GM13977 (cell line): ENCODE data around the gene KIR2DL1.
"Not testable (repeated sequence)": the region's sequence is repeated elsewhere in the genome, so short reads cannot be mapped to it uniquely, and the experiment has no call there.

Experiments used
- DNase-seq: peaks from one replicate; pipeline ENCODE4 v3.0.0; 2012; ENCODE audit warnings: low spot score
- CTCF ChIP-seq: IDR thresholded peaks from 2 replicates; pipeline ENCODE4 v1.5.1; 2012; ENCODE audit warnings: mild to moderate bottlenecking, control low read depth; ENCODE audit not compliant: insufficient read depth; ENCODE audit errors: extremely low read depth, missing control alignments
- in situ Hi-C: fragments of 300-500 bp; cut with MboI; formaldehyde crosslinking; loops from one replicate; pipeline ENCODE4 v1.12.0; 2022; ENCODE audit warnings: low sequenced_read_pairs, low pct_unique_long_range_greater_than_20kb, mixed read lengths, inconsistent platforms; ENCODE audit not compliant: unreplicated experiment

KIR2DL1 gene

DNA sequence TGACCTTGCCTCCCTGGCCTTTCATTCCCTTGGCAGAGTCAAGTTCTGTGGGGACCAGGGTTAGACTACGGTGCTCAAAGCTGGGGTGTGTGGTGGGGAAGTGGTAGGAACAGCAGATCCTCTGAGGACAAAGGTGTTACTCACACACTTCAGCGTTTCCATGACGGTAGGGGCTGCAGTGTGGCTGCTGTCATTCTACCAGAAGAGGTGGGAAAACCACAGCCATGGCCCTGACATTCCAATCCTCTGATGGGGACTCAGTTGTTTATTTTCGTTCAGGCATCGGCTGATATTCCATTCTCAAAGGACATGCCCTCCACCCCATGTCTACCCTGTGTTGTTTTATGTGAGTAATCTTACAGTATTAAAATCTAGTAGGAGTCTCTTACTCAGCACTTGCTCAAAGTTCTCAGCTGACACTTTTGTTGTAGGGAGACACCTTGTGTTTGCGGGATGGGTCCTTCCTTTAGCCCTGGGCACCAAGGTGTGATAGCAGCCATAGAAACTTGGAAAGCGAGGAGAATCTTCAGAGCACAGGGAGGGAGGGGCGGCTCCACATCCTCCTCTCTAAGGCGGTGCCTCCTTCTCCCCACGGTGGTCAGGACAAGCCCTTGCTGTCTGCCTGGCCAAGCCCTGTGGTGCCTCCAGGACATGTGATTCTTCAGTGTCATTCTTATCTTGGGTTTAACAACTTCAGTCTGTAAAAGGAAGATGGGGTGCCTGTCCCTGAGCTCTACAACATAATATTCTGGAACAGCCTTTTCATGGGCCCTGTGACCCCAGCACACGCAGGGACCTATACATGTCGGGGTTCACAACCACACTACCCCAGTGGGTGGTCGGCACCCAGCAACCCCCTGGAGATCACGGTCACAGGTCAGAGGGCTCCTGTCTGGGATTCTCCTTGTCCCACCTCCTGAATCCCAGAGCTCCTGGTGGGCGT, 1.7 kb downstream of the KIR2DL1 start:
- in situ Hi-C loops, DNase-seq: not testable (repeated sequence)

DNA sequence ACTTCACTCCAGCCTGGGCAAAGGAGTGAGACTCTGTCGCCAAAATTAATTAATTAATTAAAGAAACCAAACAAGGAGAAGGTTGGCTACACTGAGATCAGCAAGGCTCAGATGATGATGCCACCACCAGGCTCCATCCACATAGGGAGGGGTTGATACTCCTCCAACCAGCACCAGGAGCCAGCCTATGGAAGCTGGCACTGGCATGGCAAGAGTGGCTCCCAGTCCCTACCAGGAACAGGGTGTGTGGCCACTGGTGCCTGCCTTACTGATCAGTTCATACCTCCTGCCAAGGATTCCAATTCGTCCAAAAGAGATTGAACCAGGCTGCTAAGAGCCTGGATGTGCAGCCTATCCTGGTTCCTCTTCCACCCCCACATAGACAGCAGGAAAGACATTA, 3.1 kb downstream of the KIR2DL1 start:
- in situ Hi-C loops, DNase-seq: not testable (repeated sequence)

DNA sequence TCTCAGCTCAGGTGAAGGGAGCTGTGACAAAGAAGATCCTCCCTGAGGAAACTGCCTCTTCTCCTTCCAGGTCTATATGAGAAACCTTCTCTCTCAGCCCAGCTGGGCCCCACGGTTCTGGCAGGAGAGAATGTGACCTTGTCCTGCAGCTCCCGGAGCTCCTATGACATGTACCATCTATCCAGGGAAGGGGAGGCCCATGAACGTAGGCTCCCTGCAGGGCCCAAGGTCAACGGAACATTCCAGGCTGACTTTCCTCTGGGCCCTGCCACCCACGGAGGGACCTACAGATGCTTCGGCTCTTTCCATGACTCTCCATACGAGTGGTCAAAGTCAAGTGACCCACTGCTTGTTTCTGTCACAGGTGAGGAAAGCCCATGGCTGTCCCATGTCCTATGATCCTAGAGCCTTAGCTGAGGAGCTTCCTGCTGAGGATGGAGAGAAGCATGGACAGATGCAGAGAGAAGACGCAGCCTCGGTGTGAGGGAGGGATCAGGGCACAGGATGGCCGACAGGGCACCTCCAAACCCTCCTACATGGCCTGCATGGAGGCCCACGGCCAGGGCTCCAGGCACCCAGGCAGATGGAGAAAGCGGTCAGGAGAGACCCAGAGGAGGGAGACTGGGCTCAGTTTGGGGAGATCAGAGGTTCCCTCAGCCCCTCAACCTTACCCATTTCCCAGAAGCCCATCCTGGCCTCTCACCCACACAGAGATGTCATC, 5.7 kb downstream of the KIR2DL1 start:
- in situ Hi-C loops, DNase-seq: not testable (repeated sequence)

DNA sequence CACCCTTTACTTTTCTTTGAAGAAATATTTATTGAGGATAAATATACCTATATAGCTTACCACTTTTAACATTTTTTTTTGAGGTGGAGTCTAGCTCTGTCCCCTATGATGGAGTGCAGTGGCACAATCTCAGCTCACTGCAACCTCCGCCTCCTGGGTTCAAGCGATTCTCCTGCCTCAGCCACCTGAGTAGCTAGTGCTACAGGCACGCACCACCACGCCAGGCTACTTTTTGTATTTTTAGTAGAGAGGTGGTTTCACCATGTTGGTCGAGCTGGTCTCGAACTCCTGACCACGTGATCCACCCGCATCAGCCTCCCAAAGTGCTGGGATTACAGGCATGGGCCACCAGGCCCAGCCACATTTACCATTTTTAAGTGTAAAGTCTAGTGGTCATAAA, 6.2 kb downstream of the KIR2DL1 start:
- in situ Hi-C loops, DNase-seq: not testable (repeated sequence)

- DNase-seq, in situ Hi-C loops: not testable (repeated sequence)
Observed at GRCh38 chr19:54777851-54778250, 8.3 kb downstream of the KIR2DL1 start.

GRCh38 chr19:54778896-54779295, 9.3 kb downstream of the KIR2DL1 start:
- in situ Hi-C loops, DNase-seq: not testable (repeated sequence)

GRCh38 chr19:54782916-54783315, 13.3 kb downstream of the KIR2DL1 start:
- in situ Hi-C loops: not testable (repeated sequence)

DNA sequence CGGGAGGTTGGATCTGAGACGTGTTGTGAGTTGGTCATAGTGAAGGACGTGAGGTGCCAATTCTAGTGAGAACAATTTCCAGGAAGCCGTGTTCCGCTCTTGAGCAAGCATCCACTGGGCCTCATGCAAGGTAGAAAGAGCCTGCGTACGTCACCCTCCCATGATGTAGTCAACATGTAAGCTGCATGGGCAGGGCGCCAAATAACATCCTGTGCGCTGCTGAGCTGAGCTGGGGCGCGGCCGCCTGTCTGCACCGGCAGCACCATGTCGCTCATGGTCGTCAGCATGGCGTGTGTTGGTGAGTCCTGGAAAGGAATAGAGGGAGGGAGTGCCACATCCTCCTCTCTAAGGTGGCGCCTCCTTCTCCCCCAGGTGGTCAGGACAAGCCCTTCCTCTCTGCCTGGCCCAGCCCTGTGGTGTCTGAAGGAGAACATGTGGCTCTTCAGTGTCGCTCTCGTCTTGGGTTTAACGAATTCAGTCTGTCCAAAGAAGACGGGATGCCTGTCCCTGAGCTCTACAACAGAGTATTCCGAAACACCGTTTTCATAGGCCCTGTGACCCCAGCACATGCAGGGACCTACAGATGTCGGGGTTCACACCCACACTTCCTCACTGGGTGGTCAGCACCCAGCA, 16.6 kb downstream of the KIR2DL1 start:
- in situ Hi-C loops, DNase-seq: not testable (repeated sequence)

More at GRCh38 chr19:54782916-54783315, 13.3 kb downstream of the KIR2DL1 start:
- not testable (repeated sequence) for DNase-seq

DNA sequence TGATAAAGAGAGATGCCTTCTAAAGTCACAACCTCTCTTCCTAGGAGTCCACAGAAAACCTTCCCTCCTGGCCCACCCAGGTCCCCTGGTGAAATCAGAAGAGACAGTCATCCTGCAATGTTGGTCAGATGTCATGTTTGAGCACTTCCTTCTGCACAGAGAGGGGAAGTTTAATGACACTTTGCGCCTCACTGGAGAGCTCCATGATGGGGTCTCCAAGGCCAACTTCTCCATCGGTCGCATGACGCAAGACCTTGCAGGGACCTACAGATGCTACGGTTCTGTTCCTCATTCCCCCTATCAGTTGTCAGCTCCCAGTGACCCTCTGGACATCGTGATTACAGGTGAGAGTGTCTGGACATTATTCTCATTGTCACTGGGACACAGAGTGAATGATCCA, 18.6 kb downstream of the KIR2DL1 start:
- in situ Hi-C loops: not testable (repeated sequence)

DNA sequence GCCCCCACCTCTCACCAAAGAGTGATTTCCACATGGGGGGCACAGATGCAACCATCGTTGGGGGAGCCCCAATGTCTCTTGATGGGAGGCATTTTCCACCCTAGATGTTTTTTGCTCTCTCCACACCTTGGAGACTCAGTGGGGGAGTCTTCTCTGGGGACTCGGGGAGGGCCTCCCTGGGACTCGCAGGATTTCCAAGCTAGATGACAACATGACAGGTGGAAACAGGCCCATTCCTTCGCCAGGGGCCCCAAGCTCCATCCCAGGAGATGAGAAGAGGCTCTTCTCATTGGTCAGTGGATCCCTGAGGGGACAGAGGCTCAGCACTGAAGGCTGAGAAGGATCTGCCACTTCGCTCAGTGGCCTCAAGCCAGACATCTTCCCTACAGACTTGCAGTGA, 21.1 kb downstream of the KIR2DL1 start:
- in situ Hi-C loops: no loop called here
- no peak for TF ChIP-seq CTCF
- no peak for DNase-seq

More for the DNA sequence above, 18.6 kb downstream of the KIR2DL1 start:
- DNase-seq: not testable (repeated sequence)

DNA sequence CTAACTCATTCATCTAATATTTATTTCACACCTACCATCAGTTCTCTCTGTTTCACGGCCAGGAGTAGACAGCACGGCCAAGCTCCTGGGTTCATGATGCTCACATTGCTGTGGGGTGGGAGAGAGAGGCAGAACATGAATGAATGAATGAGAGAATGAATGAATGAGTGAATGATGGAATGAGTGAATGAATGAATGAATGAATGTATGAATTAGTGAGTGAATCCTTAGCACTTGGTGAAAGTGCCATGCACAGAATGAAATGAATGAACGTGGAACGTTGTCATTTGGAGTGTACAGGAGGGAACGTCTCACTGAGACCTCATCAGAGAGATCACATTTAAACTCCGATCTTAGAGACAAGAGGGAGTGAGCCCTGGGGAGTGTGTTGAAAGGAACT, 21.9 kb downstream of the KIR2DL1 start:
- in situ Hi-C loops: no loop called here
- no peak for TF ChIP-seq CTCF
- no peak for DNase-seq
